ENCODE results near the gene MOSMO. TPM values are rescaled to one million over a fixed set of nuclear protein-coding genes. Genes with fewer than 3 reads are reported as not detected.

MOSMO gene
- total RNA-seq, 1 donor, result 26.5 TPM

GRCh38 chr16:22054847-22055590 is 47.1 kb downstream of the MOSMO start:
- TF ChIP-seq, protein P1, sequence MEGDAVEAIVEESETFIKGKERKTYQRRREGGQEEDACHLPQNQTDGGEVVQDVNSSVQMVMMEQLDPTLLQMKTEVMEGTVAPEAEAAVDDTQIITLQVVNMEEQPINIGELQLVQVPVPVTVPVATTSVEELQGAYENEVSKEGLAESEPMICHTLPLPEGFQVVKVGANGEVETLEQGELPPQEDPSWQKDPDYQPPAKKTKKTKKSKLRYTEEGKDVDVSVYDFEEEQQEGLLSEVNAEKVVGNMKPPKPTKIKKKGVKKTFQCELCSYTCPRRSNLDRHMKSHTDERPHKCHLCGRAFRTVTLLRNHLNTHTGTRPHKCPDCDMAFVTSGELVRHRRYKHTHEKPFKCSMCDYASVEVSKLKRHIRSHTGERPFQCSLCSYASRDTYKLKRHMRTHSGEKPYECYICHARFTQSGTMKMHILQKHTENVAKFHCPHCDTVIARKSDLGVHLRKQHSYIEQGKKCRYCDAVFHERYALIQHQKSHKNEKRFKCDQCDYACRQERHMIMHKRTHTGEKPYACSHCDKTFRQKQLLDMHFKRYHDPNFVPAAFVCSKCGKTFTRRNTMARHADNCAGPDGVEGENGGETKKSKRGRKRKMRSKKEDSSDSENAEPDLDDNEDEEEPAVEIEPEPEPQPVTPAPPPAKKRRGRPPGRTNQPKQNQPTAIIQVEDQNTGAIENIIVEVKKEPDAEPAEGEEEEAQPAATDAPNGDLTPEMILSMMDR (IDR thresholded peaks at IDR 0.05; ENCODE audit: insufficient read depth, low read length), result no peak
- no peak for DNase-seq (ENCODE audit: low read depth)
- no peak overlapping the region for H3K4me3 ChIP-seq (ENCODE audit: low read depth, low read length)

GRCh38 chr16:22055881-22056280 is 48.0 kb downstream of the MOSMO start:
- TF ChIP-seq, protein P1 (IDR thresholded peaks at IDR 0.05; ENCODE audit: insufficient read depth, low read length), result peak; percentile 20
- DNase-seq (ENCODE audit: low read depth), result no peak
- no peak overlapping the region for H3K4me3 ChIP-seq (ENCODE audit: low read depth, low read length)

- TF ChIP-seq, protein P1 (IDR thresholded peaks at IDR 0.05; ENCODE audit: insufficient read depth, low read length), result no peak
- no peak for DNase-seq (ENCODE audit: low read depth)
- no peak overlapping the region for H3K4me3 ChIP-seq (ENCODE audit: low read depth, low read length)
Measured at GRCh38 chr16:22063888-22064467, 56.1 kb downstream of the MOSMO start.

GRCh38 chr16:22065252-22065651 is 57.3 kb downstream of the MOSMO start:
- TF ChIP-seq, protein P1 (IDR thresholded peaks at IDR 0.05; ENCODE audit: insufficient read depth, low read length), result no peak
- no peak overlapping the region for H3K4me3 ChIP-seq (ENCODE audit: low read depth, low read length)
- DNase-seq (ENCODE audit: low read depth), result no peak

GRCh38 chr16:22070361-22071330 is 62.7 kb downstream of the MOSMO start:
- TF ChIP-seq, protein P1 (IDR thresholded peaks at IDR 0.05; ENCODE audit: insufficient read depth, low read length), result no peak
- peak overlapping the region; percentile 36 for H3K4me3 ChIP-seq (ENCODE audit: low read depth, low read length)
- peak; percentile 77 for DNase-seq (ENCODE audit: low read depth)

DNA sequence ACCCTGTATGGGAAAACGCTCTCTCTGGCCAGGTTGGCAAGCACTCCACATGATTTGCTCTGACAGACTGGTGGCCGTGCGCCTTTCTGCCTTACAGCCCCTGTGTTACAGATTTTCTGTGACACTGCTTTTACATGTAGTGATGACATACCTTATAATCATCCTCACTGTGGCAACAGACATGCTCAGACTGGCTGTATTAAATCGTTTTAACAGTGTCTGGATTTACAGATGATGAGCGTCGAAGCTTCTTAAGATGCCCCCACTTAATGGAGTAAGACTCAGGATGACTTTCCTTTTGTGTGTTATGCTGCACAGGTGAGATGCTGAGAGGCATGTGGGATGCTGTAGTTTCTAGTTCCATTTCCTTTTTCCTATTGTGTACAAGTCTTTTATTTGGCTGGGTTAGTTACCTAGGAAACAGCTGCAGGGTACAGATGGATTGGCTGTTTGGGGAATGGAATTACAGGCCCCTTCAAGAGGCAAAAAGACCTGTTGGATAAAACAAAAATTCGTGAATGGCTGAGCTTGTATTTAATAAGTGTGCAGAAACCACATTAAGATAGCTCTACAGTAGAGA is 63.5 kb downstream of the MOSMO start:
- DNase-seq (ENCODE audit: low read depth), result no peak
- TF ChIP-seq, protein P1 (IDR thresholded peaks at IDR 0.05; ENCODE audit: insufficient read depth, low read length), result no peak
- peak overlapping the region; percentile 26 for H3K4me3 ChIP-seq (ENCODE audit: low read depth, low read length)

All from fibroblast of the aortic adventitia (primary cell).